Left ventricle myocardium inferior (tissue), 1 donor: ENCODE results near the gene NDUFS2. TPM values are rescaled to one million over a fixed set of nuclear protein-coding genes. Genes with fewer than 3 reads are reported as not detected.

Experiments
- DNase-seq: peaks from one replicate; pipeline ENCODE4 v3.0.0-alpha.2; 2020
- H3K27ac ChIP-seq: fragments of 200-600 bp; replicated peaks from 2 replicates; pipeline ENCODE4 v1.8.0; 2021
- H3K27me3 ChIP-seq: fragments of 200-600 bp; 2 replicates; pipeline ENCODE4 v1.8.0; 2021; ENCODE audit warnings: low read depth
- H3K36me3 ChIP-seq: fragments of 200-600 bp; 2 replicates; pipeline ENCODE4 v1.8.0; 2021
- H3K4me1 ChIP-seq: fragments of 200-600 bp; 2 replicates; pipeline ENCODE4 v1.8.0; 2021
- H3K4me3 ChIP-seq: fragments of 200-600 bp; 2 replicates; pipeline ENCODE4 v1.8.0; 2021; ENCODE audit warnings: mild to moderate bottlenecking, moderate library complexity
- H3K9me3 ChIP-seq: fragments of 200-600 bp; replicated peaks from 2 replicates; pipeline ENCODE4 v1.8.0; 2021
- CTCF ChIP-seq: fragments of 200-600 bp; IDR thresholded peaks from 2 replicates; pipeline ENCODE4 v1.8.0; 2021; ENCODE audit warnings: antibody characterized with exemption, mild to moderate bottlenecking, borderline replicate concordance
- intact Hi-C: fragments of 100-400 bp; cut with micrococcal nuclease; formaldehyde crosslinking; loops from one replicate; pipeline ENCODE4 v1.11.0; 2022
- total RNA-seq: library from RNA; stranded (reverse); fragmentation: NEBNext Ultra II Directional; extraction: Animal tissue kit (Norgen Biotek cat#: 25700); gene quantifications from one replicate; pipeline ENCODE4 v1.2.1, GENCODE V29; 2021
- donor health status: DM: no; HTN: yes; CAD: no; lungs with severe emphysema.

The NDUFS2 gene
- total RNA-seq, 1 donor from 2014 or later, result 302 TPM

GRCh38 chr1:161199506-161200139 lies 2.5 kb upstream of the NDUFS2 start:
- peaks cover 22% of the 10 kb centered on the region for H3K36me3 ChIP-seq
- peaks cover 96% of the 10 kb centered on the region for H3K4me1 ChIP-seq
- no peaks in the 10 kb centered on the region for H3K27me3 ChIP-seq
- DNase-seq, result no peak
- no peaks in the 10 kb centered on the region for H3K9me3 ChIP-seq
- H3K4me3 ChIP-seq, result peak overlapping the region; percentile 67
- no peak for TF ChIP-seq CTCF
- peak overlapping the region; percentile 99 for H3K27ac ChIP-seq
- intact Hi-C loops, result no loop called here

DNA sequence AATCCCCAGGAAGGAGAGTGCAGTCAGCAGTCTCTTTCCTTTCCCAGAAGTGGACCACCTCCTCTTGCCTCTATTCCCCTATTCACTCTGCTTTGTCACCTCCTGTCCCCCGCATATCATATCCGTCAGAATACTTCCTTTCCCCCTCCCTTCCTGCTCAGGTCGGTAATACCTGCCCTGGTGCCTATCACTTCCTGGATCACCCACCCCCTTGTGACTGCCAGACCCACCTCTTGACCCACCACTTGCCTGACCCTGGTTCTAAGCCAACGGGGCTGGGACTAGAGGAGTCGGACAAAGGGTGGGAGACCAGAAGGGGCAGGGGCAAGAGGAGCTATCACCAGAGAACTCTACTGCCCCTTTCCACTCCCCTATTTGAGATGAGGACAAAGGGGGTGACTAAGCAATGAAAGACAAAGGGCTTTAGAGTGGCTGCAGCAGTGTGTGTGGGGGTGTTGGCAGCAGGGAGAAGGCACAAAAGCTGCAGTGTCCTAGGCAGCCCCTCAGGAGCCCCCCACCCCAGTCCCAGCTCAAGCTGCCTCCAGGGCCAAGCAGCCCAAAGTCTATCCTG lies 1.7 kb upstream of the NDUFS2 start:
- TF ChIP-seq CTCF, result no peak
- H3K4me3 ChIP-seq, result peak overlapping the region; percentile 86
- H3K27ac ChIP-seq, result peak overlapping the region; percentile 99
- H3K27me3 ChIP-seq, result no peaks in the 10 kb centered on the region
- intact Hi-C loops, result no loop called here
- H3K4me1 ChIP-seq, result peaks cover 96% of the 10 kb centered on the region
- H3K36me3 ChIP-seq, result peaks cover 26% of the 10 kb centered on the region
- H3K9me3 ChIP-seq, result no peaks in the 10 kb centered on the region
- no peak for DNase-seq

- Histone ChIP-seq H3K36me3 (peaks cover 30% of the 10 kb centered on the region), H3K4me3 (peak overlapping the region; percentile 86), H3K27me3 (no peaks in the 10 kb centered on the region), H3K27ac (peak overlapping the region; percentile 99), H3K4me1 (peaks cover 96% of the 10 kb centered on the region), H3K9me3 (no peaks in the 10 kb centered on the region)
- intact Hi-C loops, result no loop called here
- peak; percentile 56 for DNase-seq
- no peak for TF ChIP-seq CTCF
These were observed 953 bp upstream of the NDUFS2 start for GRCh38 chr1:161200992-161201835.

DNA sequence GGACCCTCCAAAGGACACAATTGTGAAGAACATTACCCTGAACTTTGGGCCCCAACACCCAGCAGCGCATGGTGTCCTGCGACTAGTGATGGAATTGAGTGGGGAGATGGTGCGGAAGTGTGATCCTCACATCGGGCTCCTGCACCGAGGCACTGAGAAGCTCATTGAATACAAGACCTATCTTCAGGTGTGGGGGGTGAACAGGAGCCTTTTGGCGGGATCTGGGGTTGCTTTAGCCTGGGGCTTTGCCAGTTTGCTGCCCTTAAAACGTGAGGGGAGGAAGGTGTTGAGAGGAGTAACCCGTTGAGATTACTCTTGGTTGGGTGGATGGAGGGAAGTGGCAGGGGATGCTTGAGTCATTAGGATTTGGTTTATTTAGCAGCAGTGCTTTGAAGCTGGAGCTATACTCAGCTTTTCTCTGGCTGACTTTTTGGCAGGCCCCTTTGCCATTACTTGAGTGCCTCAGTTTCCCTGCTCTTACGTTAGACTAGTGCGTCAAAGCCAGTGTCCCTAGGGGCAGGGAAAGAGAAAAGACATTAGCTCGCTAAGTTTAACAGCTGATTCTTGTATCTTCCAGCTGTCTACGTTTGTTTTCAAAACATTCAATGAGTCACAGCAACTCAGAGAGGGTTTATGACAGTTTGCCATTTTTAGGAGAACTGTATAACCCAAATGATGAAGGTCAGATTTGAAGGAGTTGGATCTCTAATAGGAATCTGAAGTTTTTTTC lies 4.4 kb downstream of the NDUFS2 start:
- no peak for DNase-seq
- Histone ChIP-seq H3K9me3 (no peaks in the 10 kb centered on the region), H3K4me3 (peak overlapping the region; percentile 42), H3K4me1 (peaks cover 88% of the 10 kb centered on the region), H3K27me3 (no peaks in the 10 kb centered on the region), H3K36me3 (peaks cover 80% of the 10 kb centered on the region), H3K27ac (peak overlapping the region; percentile 90)
- intact Hi-C loops, result no loop called here
- no peak for TF ChIP-seq CTCF

DNA sequence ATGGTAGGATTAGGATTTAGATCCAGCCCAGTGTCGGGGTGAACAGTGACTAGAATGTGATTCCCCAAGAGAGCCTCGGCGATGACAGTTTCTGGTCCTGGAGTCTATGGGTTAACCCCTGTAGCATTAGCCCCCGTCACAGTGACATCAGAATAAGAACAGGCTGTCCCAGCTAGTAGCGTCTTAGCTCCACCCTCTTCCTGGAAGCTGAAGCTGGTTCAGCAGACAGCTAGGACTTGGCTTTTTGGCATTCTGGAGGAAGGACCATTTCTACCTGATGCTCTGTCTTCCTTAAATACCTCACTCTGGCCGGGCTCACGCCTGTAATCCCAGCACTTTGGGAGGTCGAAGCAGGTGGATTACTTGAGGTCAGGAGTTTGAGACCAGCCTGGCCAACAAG lies 5.0 kb downstream of the NDUFS2 start:
- no peak for TF ChIP-seq CTCF
- Histone ChIP-seq H3K36me3 (peaks cover 86% of the 10 kb centered on the region), H3K4me1 (peaks cover 85% of the 10 kb centered on the region), H3K27ac (peak overlapping the region; percentile 90), H3K9me3 (no peaks in the 10 kb centered on the region), H3K27me3 (no peaks in the 10 kb centered on the region), H3K4me3 (peak overlapping the region; percentile 42)
- intact Hi-C loops, result no loop called here
- peak; percentile 52 for DNase-seq
